Parathyroid adenoma (tissue), 2 donors: ENCODE measurements around the gene RCOR1.
A peak's percentile ranks its signal among the peaks of the same experiment; 100 is the strongest.

Experiments used
- H2AFZ ChIP-seq: fragments of 300-600 bp; sonication (generic); one replicate; pipeline ENCODE4 v1.7.0; 2017; ENCODE audit warnings: antibody characterized with exemption, mild to moderate bottlenecking
- H3K27ac ChIP-seq: fragments of 300-600 bp; sonication (generic); one replicate; pipeline ENCODE4 v1.7.0; 2017
- H3K27me3 ChIP-seq: fragments of 300-600 bp; sonication (generic); one replicate; pipeline ENCODE4 v1.7.0; 2017; ENCODE audit warnings: low read length; ENCODE audit not compliant: control insufficient read depth, insufficient read depth
- H3K36me3 ChIP-seq: fragments of 300-600 bp; sonication (generic); one replicate; pipeline ENCODE4 v1.7.0; 2017; ENCODE audit warnings: low read length; ENCODE audit not compliant: control insufficient read depth, insufficient read depth
- H3K4me1 ChIP-seq: fragments of 300-600 bp; sonication (generic); one replicate; pipeline ENCODE4 v1.7.0; 2017; ENCODE audit warnings: control low read depth
- H3K4me2 ChIP-seq: fragments of 300-600 bp; sonication (generic); one replicate; pipeline ENCODE4 v1.7.0; 2017; ENCODE audit warnings: low read length
- H3K4me3 ChIP-seq: fragments of 300-600 bp; sonication (generic); one replicate; pipeline ENCODE4 v1.7.0; 2017; ENCODE audit warnings: low read depth, low read length
- H3K79me2 ChIP-seq: fragments of 300-600 bp; sonication (generic); one replicate; pipeline ENCODE4 v1.7.0; 2017; ENCODE audit warnings: control low read depth
- H3K9ac ChIP-seq: fragments of 300-600 bp; sonication (generic); one replicate; pipeline ENCODE4 v1.7.0; 2017; ENCODE audit warnings: mild to moderate bottlenecking
- H3K9me3 ChIP-seq: fragments of 300-600 bp; sonication (generic); one replicate; pipeline ENCODE4 v1.7.0; 2017; ENCODE audit warnings: low read length; ENCODE audit not compliant: control insufficient read depth
- CTCF ChIP-seq: fragments of 300-600 bp; sonication (generic); IDR thresholded peaks from one replicate; pipeline ENCODE4 v1.7.0; 2017; ENCODE audit warnings: antibody characterized with exemption, mild to moderate bottlenecking
- donor health status: primary hyperparathyroidism.

The RCOR1 gene

DNA sequence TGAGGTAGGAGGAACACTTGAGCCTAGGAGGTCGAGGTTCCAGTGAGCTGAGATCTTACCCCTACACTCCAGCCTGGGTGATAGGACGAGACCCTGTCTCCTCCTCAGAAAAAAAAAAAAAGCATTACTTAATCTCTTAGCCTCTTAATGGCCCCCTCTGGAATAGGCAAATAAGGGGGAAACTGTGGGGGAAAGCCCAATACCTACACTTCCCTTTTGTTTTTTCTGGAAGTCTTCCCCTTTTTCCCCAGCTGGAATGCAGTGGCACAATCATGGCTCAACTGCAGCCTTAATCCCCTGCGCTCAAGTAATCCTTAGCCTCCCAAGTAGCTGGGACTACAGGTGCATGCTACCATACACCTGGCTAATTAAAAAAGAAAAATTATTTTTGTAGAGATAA lies 32.2 kb downstream of the RCOR1 start:
- no peaks in the 10 kb centered on the region for H3K27me3 ChIP-seq
- TF ChIP-seq CTCF: no peak

DNA sequence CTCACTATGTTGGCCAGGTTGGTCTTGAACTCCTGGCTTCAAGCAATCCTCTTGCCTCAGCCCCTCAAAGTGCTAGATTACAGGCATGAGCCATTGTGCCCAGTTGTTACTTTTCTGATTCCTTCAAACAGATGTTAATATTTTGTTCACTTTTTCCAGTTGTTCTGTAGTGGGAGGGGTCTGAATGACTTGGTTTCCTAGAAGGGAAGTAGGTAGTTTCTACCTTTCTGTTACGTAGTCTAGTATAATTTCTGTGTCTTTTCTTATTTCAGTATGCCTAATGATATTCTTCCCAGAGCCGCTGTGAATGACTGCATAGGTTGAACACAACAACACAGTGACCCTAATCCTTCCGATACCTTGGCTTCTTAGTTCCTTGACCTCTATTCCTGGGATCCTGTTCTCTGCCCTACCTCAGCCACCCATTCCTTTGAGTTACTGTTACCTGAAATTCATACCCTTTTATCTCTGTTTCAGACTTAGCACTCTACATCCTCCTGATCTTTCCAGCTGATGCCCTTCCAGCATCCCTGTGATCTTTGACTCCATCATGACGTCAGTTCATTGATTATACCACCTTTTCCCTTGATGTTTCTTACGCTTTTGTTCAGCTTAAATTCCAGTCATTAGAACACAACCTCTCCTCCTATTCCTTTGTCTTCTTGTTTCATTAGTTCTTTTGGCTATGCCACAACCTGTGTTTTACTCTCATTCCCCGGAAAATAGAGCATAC lies 33.3 kb downstream of the RCOR1 start:
- no peak for TF ChIP-seq CTCF
- H3K4me1 ChIP-seq: peaks cover 5% of the 10 kb centered on the region
- H3K27ac ChIP-seq: no peak overlapping the region
- no peak overlapping the region for H2AFZ ChIP-seq
- no peak overlapping the region for H3K4me2 ChIP-seq
- no peaks in the 10 kb centered on the region for H3K36me3 ChIP-seq
- H3K9me3 ChIP-seq: no peaks in the 10 kb centered on the region
- peaks cover 3% of the 10 kb centered on the region for H3K79me2 ChIP-seq
- H3K4me3 ChIP-seq: no peak overlapping the region
- H3K9ac ChIP-seq: no peak overlapping the region
- no peaks in the 10 kb centered on the region for H3K27me3 ChIP-seq

More for the DNA sequence above, 32.2 kb downstream of the RCOR1 start:
- H3K27ac ChIP-seq: no peak overlapping the region
- H3K79me2 ChIP-seq: peaks cover 3% of the 10 kb centered on the region
- H3K9me3 ChIP-seq: no peaks in the 10 kb centered on the region
- no peak overlapping the region for H3K4me3 ChIP-seq
- no peak overlapping the region for H3K4me2 ChIP-seq
- H3K4me1 ChIP-seq: no peaks in the 10 kb centered on the region
- no peak overlapping the region for H2AFZ ChIP-seq
- H3K36me3 ChIP-seq: no peaks in the 10 kb centered on the region
- H3K9ac ChIP-seq: no peak overlapping the region

GRCh38 chr14:102626530-102626929 lies 34.1 kb downstream of the RCOR1 start:
- H3K9me3 ChIP-seq: no peaks in the 10 kb centered on the region
- H3K4me3 ChIP-seq: no peak overlapping the region
- H2AFZ ChIP-seq: no peak overlapping the region
- H3K36me3 ChIP-seq: no peaks in the 10 kb centered on the region
- H3K4me1 ChIP-seq: peaks cover 5% of the 10 kb centered on the region
- no peak overlapping the region for H3K4me2 ChIP-seq
- no peak for TF ChIP-seq CTCF
- H3K27ac ChIP-seq: no peak overlapping the region
- no peak overlapping the region for H3K9ac ChIP-seq
- H3K79me2 ChIP-seq: peaks cover 9% of the 10 kb centered on the region
- no peaks in the 10 kb centered on the region for H3K27me3 ChIP-seq

GRCh38 chr14:102629011-102629444 lies 36.6 kb downstream of the RCOR1 start:
- H3K9ac ChIP-seq: no peak overlapping the region
- H3K4me3 ChIP-seq: no peak overlapping the region
- no peak overlapping the region for H2AFZ ChIP-seq
- H3K4me1 ChIP-seq: peaks cover 5% of the 10 kb centered on the region
- no peaks in the 10 kb centered on the region for H3K36me3 ChIP-seq
- no peak overlapping the region for H3K4me2 ChIP-seq
- H3K9me3 ChIP-seq: no peaks in the 10 kb centered on the region
- TF ChIP-seq CTCF: no peak
- no peak overlapping the region for H3K27ac ChIP-seq
- H3K27me3 ChIP-seq: no peaks in the 10 kb centered on the region
- peaks cover 23% of the 10 kb centered on the region for H3K79me2 ChIP-seq

- H2AFZ ChIP-seq: no peak overlapping the region
- no peaks in the 10 kb centered on the region for H3K36me3 ChIP-seq
- peaks cover 24% of the 10 kb centered on the region for H3K79me2 ChIP-seq
- H3K4me2 ChIP-seq: no peak overlapping the region
- H3K27me3 ChIP-seq: no peaks in the 10 kb centered on the region
- no peak overlapping the region for H3K9ac ChIP-seq
- TF ChIP-seq CTCF: no peak
- H3K4me1 ChIP-seq: peaks cover 5% of the 10 kb centered on the region
- no peak overlapping the region for H3K4me3 ChIP-seq
- H3K9me3 ChIP-seq: no peaks in the 10 kb centered on the region
- peak overlapping the region; percentile 3 for H3K27ac ChIP-seq
Observed at GRCh38 chr14:102629808-102630350, 37.4 kb downstream of the RCOR1 start.
